ENCODE data around the gene FHIT. TPM values are rescaled to one million over a fixed set of nuclear protein-coding genes. Genes with fewer than 3 reads are reported as not detected.
A peak's percentile ranks its signal among the peaks of the same experiment; 100 is the strongest.

The FHIT gene
- total RNA-seq, 2 experiments from 2014 or later, result 86.0 to 90.6 TPM

DNA sequence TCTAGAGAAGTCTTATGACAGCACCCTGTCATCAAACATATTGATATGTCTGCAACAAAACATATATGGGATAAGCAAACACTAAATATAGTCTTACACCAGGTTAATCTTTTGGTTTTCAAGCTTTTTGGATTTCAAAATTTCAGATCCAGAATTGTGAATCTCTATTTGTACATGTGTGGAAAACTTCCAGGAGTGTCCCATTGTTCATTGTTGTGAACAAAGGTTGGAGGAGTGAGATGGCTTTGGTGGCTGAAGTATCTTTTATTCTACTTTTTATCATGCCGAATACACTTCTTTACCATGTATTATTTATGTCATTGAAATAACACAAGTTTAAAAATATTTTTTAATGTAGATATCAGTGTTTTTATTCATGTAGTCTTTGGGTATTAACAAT is 5.9 kb upstream of the FHIT start:
- intact Hi-C loops (cut with DNase I, micrococcal nuclease), result no loop called here
- TF ChIP-seq, protein P1, sequence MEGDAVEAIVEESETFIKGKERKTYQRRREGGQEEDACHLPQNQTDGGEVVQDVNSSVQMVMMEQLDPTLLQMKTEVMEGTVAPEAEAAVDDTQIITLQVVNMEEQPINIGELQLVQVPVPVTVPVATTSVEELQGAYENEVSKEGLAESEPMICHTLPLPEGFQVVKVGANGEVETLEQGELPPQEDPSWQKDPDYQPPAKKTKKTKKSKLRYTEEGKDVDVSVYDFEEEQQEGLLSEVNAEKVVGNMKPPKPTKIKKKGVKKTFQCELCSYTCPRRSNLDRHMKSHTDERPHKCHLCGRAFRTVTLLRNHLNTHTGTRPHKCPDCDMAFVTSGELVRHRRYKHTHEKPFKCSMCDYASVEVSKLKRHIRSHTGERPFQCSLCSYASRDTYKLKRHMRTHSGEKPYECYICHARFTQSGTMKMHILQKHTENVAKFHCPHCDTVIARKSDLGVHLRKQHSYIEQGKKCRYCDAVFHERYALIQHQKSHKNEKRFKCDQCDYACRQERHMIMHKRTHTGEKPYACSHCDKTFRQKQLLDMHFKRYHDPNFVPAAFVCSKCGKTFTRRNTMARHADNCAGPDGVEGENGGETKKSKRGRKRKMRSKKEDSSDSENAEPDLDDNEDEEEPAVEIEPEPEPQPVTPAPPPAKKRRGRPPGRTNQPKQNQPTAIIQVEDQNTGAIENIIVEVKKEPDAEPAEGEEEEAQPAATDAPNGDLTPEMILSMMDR (IDR thresholded peaks at IDR 0.05), result no peak
- Histone ChIP-seq H3K4me3 (ENCODE audit: low read length) (no peak overlapping the region), H3K4me1 (ENCODE audit: insufficient read depth, low read length) (no peaks in the 10 kb centered on the region), H3K27ac (ENCODE audit: low read depth in 1 of 2, low read length in 2 of 2) (no peak overlapping the region), H3K36me3 (ENCODE audit: insufficient read depth, low read length) (no peaks in the 10 kb centered on the region), H3K27me3 (ENCODE audit: control insufficient read depth in 1 of 2, insufficient read depth in 2 of 2, low read length in 2 of 2) (no peaks in the 10 kb centered on the region), H3K9me3 (ENCODE audit: control insufficient read depth in 1 of 2, insufficient read depth in 1 of 2, low read length in 2 of 2) (no peaks in the 10 kb centered on the region)
- CTCF ChIA-PET, result no interaction called here
- Mint-ChIP-seq H3K36me3 (ENCODE audit: low read depth) (no peaks in the 10 kb centered on the region), H3K4me1 (ENCODE audit: low read depth) (peaks cover 5% of the 10 kb centered on the region), H3K27ac (no peak overlapping the region), H3K27me3 (peaks cover 7% of the 10 kb centered on the region), H3K9me3 (peaks cover 7% of the 10 kb centered on the region), H3K4me3 (no peak overlapping the region)
- DNase-seq, result no peak
- no peak for ATAC-seq (ENCODE audit: poor library complexity)
- POLR2A ChIA-PET, result no interaction called here

DNA sequence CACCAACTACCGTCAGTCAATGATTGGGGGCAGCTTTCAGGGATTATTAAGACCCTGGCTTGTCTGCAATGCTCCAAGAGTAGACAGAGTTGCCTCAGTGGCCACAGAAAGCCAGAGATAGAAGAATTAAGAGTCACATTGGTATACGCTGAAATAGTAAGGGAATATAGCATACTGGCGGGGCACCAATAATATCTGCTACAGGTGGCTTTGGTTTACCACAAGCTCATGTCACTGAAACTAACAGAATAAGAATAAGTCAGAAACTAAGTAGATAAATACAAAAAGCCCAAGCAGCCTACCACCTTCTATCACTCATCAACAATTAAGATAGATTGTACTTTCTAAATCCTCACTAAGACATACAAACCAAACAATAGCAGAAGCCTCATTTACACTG is 2.5 kb upstream of the FHIT start:
- CTCF ChIA-PET, result no interaction called here
- Mint-ChIP-seq H3K36me3 (ENCODE audit: low read depth) (no peaks in the 10 kb centered on the region), H3K4me3 (no peak overlapping the region), H3K27me3 (no peaks in the 10 kb centered on the region), H3K9me3 (no peaks in the 10 kb centered on the region), H3K4me1 (ENCODE audit: low read depth) (peaks cover 28% of the 10 kb centered on the region), H3K27ac (no peak overlapping the region)
- intact Hi-C loops (cut with DNase I, micrococcal nuclease), result no loop called here
- TF ChIP-seq, protein P1 (IDR thresholded peaks at IDR 0.05), result no peak
- Histone ChIP-seq H3K36me3 (ENCODE audit: insufficient read depth, low read length) (no peaks in the 10 kb centered on the region), H3K4me3 (ENCODE audit: low read length) (no peak overlapping the region), H3K9me3 (ENCODE audit: control insufficient read depth in 1 of 2, insufficient read depth in 1 of 2, low read length in 2 of 2) (no peaks in the 10 kb centered on the region), H3K27me3 (ENCODE audit: control insufficient read depth in 1 of 2, insufficient read depth in 2 of 2, low read length in 2 of 2) (no peaks in the 10 kb centered on the region), H3K27ac (ENCODE audit: low read depth in 1 of 2, low read length in 2 of 2) (no peak overlapping the region), H3K4me1 (ENCODE audit: insufficient read depth, low read length) (peaks cover 20% of the 10 kb centered on the region)
- DNase-seq, result no peak
- no peak for ATAC-seq (ENCODE audit: poor library complexity)
- POLR2A ChIA-PET, result no interaction called here

DNA sequence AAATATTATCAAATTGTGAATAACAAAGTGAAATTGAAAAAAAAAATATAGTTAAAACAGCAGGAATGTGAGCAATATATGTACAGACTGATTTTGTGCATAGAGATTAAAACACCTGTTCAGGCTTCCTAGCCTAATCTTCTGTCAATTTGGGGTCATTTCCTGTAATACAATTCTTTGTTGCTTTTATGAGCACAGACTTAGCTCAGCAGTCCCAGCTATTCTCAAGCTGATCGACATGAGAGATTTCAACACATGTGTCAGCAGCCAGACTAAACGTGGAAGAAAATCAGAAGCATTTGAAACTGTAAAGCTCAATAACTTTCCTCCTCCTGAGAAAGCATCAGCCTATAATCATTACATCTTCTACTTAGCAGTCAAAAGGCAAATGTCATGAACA is 1.6 kb upstream of the FHIT start:
- H3K36me3 ChIP-seq (ENCODE audit: insufficient read depth, low read length), result no peaks in the 10 kb centered on the region
- no peaks in the 10 kb centered on the region for H3K36me3 Mint-ChIP-seq (ENCODE audit: low read depth)
- no peaks in the 10 kb centered on the region for H3K9me3 ChIP-seq (ENCODE audit: control insufficient read depth in 1 of 2, insufficient read depth in 1 of 2, low read length in 2 of 2)
- ChIA-PET CTCF (no interaction called here), POLR2A (no interaction called here)
- H3K4me1 ChIP-seq (ENCODE audit: insufficient read depth, low read length), result peaks cover 20% of the 10 kb centered on the region
- no peaks in the 10 kb centered on the region for H3K9me3 Mint-ChIP-seq
- no peaks in the 10 kb centered on the region for H3K27me3 Mint-ChIP-seq
- peaks cover 28% of the 10 kb centered on the region for H3K4me1 Mint-ChIP-seq (ENCODE audit: low read depth)
- no peak overlapping the region for H3K27ac ChIP-seq (ENCODE audit: low read depth in 1 of 2, low read length in 2 of 2)
- no peaks in the 10 kb centered on the region for H3K27me3 ChIP-seq (ENCODE audit: control insufficient read depth in 1 of 2, insufficient read depth in 2 of 2, low read length in 2 of 2)
- intact Hi-C loops (cut with DNase I, micrococcal nuclease), result no loop called here
- TF ChIP-seq, protein P1 (IDR thresholded peaks at IDR 0.05), result no peak
- H3K4me3 ChIP-seq (ENCODE audit: low read length), result no peak overlapping the region
- H3K4me3 Mint-ChIP-seq, result peak overlapping the region; percentile 91
- DNase-seq, result no peak
- H3K27ac Mint-ChIP-seq, result no peak overlapping the region
- ATAC-seq (ENCODE audit: poor library complexity), result no peak

All from CD4-positive, alpha-beta T cell (primary cell).